GM18519 (cell line): Measurements from ENCODE around the gene RAB21.
A peak's percentile ranks its signal among the peaks of the same experiment; 100 is the strongest.
"Not testable (repeated sequence)": the region's sequence is repeated elsewhere in the genome, so short reads cannot be mapped to it uniquely, and the experiment has no call there.

Experiments used
- ATAC-seq: cut with Tn5 transposase; IDR thresholded peaks from one replicate; pipeline ENCODE4 v1.9.1; 2021; ENCODE audit warnings: mild to moderate bottlenecking, moderate library complexity; ENCODE audit not compliant: unreplicated experiment, low FRiP score

Gene RAB21

DNA sequence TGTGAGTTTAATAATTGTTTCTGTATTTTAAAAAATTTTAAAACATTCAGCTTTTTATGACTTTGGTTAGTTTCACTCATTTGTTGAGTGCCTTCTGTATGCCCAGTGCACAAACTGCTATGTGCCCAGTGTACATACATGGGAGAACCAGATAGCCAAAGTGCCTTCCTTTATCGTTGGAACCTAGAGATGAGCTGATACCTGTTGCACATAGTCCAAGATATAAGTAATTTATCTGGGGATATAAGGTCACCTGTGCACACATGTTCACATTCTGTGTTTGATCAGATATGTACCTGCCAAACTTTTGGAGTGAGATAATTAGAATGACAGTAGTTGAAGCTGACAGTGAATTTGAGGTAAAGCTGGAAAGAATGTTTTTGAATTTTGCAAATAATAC is 37.9 kb downstream of the RAB21 start:
- no peak for ATAC-seq

DNA sequence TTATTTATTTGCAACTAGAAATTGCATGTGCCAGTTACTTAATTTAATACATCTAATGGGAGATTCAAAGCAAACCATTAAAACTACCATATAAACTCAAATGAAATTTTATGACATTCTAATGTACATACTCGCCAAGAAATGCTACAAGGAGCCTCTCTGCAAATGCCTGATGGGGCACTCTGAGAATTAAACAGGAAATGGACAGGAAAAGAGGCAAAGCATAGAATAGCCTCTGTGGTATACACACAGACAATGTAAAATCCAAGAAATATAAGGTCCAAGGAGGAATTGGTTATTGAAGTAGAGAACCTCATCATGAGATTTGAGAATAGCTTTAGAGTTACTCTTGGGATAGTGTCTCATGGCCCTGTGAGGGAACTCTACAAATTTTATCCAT is 41.2 kb downstream of the RAB21 start:
- ATAC-seq = no peak

DNA sequence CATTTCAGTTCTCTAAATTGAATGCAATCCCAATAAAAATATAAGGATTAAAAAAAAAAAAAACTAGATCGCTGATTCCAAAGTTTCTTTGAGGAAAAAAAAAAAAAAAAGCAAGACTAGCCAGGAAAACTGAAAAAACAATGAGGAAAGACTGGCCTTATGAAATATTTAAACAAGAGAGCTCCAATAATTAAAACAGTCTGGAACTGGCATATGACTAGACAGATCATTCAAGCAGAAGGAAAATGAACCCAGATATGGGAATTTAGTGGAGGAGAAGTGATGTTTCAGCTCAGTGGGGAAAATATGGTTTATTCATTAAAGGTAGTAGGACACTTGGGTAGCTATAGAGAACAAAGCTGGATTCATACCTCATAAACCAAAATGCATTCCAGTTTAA is 42.9 kb downstream of the RAB21 start:
- no peak for ATAC-seq

DNA sequence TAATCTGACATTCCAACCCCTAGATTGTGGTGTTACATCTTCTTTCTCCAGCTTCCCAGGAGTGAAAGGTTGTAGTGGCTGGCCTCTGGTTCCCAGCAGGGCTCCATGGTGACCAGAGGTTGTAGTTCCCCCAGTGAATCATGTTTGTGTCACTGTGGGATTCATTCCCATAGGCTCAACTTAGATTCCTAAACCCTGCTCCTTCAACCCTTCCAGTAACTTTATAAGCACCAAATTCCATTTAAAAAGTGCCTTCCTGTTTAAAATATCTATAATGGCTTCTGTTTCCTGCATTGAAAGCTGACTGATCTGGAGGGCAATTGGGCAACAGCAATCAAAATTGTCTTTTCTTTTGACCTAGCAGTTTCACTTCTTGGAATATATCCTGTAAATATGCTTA is 44.4 kb downstream of the RAB21 start:
- no peak for ATAC-seq

DNA sequence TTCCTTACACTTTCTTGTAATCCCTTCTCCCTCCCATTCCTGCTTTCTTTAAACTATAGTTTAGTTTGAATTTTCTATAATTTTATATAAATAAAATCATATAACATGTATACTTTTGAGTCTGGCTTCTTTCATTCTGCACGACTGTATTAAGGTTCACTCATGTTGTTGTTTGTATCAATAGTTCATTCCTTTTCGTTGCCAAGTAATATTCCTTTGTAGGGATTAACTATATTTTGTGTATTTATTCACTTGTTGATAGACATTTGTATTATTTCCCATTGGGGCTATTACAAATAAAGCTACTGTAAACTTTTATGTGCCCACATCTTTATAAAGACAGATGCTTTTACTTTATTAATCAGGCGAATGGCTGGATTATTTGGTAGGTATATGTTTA is 45.5 kb downstream of the RAB21 start:
- no peak for ATAC-seq

DNA sequence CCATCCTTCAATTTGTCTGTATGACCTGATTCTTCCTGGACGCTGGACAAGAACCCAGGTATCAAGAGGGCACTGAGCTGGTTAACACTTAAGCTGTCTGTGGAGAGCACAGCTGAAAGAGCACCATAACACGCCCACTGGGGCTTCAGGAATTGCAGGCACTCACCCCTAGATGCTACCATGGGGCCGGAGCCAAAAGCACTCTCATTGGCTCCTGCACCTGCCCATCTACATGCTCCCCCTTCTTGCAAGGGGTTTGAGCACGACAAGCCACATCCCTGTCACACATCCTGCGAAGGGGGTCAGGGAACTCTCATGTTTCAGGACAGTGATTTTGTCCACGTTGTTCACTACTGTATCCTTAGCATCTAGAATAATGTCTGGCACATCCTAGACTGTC is 49.8 kb downstream of the RAB21 start:
- no peak for ATAC-seq

DNA sequence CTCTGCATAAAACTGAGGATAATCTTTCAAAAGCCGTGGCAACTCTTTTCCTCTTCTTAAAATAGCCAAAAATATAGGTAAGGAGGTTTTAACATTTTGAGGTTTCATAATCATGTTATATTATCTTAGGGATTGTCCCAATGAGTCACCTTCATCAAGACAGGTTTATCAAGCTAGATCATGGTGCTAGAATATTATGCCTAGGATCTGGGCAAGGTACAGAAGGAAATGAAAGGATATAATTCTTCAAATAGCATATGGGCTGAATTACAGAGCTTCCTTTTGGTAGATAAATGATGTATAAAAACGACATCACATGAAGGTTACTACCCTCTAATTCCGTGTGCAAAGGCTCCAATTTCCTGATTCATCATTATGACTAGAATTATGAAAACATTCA is 56.3 kb downstream of the RAB21 start:
- ATAC-seq = no peak

DNA sequence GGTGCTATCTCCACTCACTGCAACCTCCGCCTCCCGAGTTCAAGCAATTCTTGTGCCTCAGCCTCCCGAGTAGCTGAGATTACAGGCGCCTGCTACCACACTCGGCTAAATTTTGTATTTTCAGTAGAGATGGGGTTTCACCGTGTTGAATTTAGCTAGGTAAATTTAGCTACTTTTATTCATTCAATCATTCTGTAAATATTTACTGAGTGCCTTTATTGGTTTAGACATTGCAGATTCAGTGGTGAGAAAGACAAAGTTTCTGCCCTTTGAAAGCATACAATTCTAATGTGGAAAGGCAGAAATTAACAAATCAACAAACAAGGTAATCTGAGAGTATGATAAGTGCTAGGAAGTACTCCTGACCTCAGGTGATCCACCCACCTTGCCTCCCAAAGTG is 60.6 kb downstream of the RAB21 start:
- not testable (repeated sequence) for ATAC-seq

DNA sequence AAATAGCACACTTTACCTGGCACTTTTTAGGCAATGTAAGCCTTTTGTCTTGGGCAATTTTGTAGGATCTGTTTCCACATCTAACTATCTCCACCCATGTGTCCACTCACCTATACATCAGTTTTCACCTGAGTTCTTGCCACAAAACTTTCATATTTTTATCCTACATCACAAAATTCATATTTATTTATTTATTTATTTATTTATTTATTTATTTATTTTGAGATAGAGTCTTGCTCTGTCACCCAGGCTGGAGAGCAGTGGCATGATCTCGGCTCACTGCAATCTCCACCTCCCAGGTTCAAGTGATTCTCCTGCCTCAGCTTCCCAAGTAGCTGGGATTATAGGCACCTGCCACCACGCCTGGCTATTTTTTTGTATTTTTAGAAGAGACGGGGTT is 67.4 kb downstream of the RAB21 start:
- not testable (repeated sequence) for ATAC-seq

DNA sequence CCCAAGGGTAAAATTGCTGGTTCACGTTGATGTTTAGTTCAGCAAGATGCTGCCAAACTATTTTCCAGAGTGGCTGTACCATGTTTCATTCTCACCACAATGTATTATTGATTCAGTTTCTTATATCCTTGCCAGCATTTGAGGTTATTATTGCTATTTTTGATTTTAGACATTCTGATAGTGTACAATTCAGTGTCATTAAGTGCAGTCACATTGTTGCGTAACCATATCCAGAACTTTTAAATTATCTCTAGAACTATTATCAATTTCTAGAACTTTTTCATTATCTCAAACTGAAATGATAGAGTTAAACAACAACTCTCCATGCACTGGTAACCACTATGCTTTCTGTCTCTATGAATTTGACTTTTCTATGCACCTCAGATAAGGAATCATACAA is 74.2 kb downstream of the RAB21 start:
- no peak for ATAC-seq

DNA sequence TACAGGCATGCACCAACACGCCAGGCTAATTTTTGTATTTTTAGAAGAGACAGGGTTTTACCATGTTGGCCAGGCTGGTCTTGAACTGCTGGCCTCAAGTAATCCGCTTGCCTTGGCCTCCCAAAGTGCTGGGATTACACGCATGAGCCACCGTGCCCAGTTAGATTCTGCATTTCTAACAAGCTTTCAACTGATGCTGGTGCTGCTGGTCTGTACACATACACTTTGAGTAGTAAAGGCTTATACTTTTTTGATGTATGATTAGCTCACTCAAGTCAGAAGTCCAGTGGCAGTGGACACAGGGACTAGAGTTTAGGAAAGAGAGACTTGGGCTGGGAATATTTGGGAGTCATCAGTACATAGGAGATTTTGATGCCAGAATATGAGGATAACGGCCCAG is 82.7 kb downstream of the RAB21 start:
- no peak for ATAC-seq

DNA sequence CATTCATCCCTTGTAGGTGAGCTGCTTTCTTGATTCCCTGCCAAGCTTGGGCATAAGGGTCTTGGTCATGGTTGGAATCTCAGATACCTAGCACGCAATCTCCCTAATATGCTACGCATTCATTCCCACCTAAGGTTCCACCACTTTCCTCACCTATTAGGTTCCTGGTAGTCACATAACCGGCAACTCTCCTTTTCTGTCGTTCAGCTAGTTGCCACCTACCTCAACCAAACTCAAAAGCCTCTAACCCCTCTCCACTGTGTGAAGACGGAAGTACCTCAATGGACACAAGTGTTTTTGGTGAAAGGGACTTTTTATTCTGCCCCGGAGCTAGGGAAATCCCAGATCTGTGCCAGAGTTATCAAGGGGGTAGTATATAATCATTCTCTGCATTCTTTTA is 83.6 kb downstream of the RAB21 start:
- ATAC-seq = no peak

DNA sequence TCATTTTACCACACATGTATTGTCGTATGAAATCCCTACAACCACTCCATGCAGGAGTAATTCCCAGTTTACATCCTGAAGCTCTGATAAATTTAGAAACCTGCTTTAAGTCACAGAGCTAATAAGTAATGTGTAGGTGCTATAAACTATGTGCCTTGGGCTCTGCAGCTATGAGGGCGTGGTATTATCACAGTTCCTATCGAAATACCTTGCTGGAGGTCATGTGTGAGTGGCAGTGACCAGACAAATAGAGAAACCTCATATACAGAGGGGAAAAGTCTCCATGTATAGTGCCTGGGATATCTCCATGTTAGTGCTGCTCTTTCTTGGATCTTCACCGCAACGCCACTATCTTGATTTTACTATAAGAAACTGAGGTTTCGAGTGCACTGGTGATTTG is 84.0 kb downstream of the RAB21 start:
- ATAC-seq = no peak

DNA sequence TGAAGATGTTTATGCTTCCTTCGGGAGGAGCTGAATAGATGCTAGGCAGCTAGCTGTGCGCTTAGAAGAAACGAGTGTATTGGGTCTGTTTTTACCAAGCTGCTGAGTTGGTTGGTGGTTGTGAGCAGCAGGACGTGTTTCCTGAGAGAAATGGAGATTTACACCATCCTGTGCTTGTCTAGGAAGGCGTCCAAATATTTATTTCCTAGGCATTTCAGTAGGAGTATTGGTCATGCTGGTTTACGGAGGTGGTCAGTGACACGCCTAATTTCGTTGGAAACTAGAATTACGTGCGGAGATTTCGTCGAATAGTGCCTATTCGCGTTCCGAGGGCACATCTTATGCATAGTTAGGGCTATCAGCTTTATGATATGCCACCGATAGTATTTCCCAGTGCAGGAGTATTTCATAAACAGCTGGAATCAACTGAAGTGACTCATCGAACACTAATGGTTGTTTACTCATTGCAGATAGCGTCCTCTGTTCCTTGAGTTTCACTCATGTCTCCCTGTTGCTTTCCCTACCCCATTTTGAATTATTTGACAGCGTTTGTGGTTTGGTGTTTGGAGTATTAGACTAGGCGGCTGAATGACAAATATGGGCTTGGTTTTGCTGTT is 85.7 kb downstream of the RAB21 start:
- peak; percentile 12 for ATAC-seq

DNA sequence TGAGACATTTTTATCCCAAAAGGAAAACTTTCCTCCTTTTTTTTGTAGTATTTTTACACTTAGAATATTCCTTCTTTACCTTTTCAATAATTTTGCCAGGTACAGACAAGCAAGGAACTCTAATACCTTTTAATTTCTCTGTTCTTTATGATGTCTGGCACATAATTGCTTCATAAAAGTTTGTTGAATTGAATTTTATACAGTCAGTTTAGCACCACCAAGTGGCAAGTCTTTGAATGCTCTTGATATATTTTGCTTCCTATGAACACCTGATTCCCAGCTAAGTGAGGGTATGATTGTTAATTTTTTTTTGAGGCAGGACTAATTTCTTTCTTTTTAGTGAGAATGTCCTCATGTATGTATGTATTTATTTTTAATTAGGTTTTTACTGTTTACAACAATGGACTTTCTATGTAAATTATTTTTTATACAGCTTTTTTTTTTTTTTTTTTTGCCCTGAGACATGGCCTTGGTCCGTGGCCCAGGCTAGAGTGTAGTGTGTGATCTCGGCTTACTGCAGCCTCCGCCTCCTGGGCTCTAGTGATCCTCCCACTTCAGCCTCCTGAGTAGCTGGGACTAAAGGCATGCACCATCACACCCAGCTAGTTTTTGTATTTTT is 91.8 kb downstream of the RAB21 start:
- no peak for ATAC-seq

DNA sequence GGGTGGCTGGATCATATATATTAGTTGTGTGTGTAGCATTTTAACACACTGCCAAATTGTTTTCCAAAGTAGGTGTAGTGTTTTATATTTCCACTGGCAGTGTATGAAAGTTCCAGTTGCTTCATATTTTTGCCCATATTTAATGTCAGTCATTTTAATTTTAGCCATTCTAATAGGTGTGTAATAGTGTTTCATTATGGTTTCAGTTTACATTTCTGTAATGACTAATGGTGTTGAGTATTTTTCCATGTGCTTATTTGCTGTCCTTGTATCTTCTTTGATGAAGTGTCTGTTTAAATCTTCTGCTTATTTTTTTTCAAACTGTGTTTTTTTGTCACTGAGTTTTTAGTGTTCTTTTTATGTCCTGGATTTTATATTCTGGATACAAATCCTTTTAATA is 93.5 kb downstream of the RAB21 start:
- ATAC-seq = peak; percentile 64

DNA sequence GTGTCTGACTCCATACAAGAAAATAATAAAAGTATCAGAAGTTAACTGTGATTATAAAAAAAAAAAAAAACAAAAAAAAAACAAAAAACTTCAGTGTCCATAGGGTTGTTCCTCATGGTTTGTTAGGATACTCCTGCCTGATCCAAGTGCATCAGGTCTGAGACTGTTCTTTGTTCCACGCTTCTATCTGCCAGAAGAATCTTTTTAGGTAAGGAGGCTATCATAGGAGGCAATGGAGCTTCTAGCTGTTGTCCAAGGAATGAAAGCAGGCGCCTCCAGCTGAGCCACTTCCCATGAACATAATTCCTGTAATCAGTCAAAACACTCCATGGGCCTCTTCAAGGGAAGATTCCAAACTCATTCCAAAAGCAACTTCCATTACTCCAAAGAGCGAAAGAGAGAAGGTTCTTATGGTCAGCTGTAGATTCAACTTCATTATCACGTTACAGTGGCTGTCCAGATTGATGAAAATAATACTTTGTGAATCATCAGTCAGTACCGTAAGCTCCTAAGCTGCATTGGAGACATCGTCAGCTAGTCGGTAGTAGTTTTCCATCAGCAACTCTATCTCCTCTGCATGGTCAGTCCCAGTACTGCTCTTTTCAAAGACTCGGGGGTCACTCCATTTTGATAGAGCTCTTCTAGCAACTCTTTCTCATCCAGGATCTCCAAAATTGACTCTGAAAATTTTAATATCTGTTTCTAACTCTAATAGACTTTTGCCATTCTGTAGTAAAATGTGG is 94.6 kb downstream of the RAB21 start:
- no peak for ATAC-seq
